Uterus (tissue), 4 donors: ENCODE results near the gene IKBKE. TPM values are rescaled to one million over a fixed set of nuclear protein-coding genes. Genes with fewer than 3 reads are reported as not detected.

Experiments used
- DNase-seq, 2 donors: peaks; one replicate each; pipeline ENCODE4 v3.0.0-alpha.2; 2019 to 2020
- H3K27ac ChIP-seq, 2 donors: fragments of 200-600 bp; sonication (generic); 1 replicate in 1 of 2; 2 replicates in 1 of 2; pipeline ENCODE4 v1.5.1; 2016 to 2018
- H3K27me3 ChIP-seq, 2 donors: fragments of 200-600 bp; sonication (generic); one replicate each; pipeline ENCODE4 v1.5.1; 2018 to 2019; ENCODE audit warnings: control low read depth in 1 of 2
- H3K36me3 ChIP-seq, 2 donors: fragments of 200-600 bp; sonication (generic); one replicate each; pipeline ENCODE4 v1.5.1; 2019; ENCODE audit warnings: control low read depth in 1 of 2
- H3K4me1 ChIP-seq, 2 donors: fragments of 200-600 bp; sonication (generic); one replicate each; pipeline ENCODE4 v1.5.1; 2018 to 2019; ENCODE audit warnings: control low read depth in 1 of 2
- H3K4me3 ChIP-seq, 2 donors: fragments of 200-600 bp; sonication (generic); 1 replicate in 1 of 2; 2 replicates in 1 of 2; pipeline ENCODE4 v1.5.1; 2018 to 2019; ENCODE audit warnings: mild to moderate bottlenecking in 1 of 2
- H3K9me3 ChIP-seq, 2 donors: fragments of 200-600 bp; sonication (generic); one replicate each; pipeline ENCODE4 v1.5.1; 2019; ENCODE audit warnings: control low read depth in 1 of 2
- CTCF ChIP-seq, 4 experiments: fragments of 200-600 bp in 2 of 4; fragments of 450-650 bp in 2 of 4; sonication (generic) in 2 of 4; IDR thresholded peaks; one replicate each; pipeline ENCODE4 v1.5.1; 2016 to 2019; ENCODE audit warnings: antibody characterized with exemption in 4 of 4, mild to moderate bottlenecking in 2 of 4, moderate library complexity in 1 of 4
- POLR2A ChIP-seq, 2 donors: fragments of 450-650 bp; IDR thresholded peaks; one replicate each; pipeline ENCODE4 v1.6.1; 2016; ENCODE audit warnings: antibody characterized with exemption in 2 of 2, mild to moderate bottlenecking in 1 of 2, moderate library complexity in 1 of 2
- intact Hi-C: fragments of 100-400 bp; cut with DNase I; formaldehyde crosslinking; loops from one replicate; pipeline ENCODE4 v1.15.1; 2023; ENCODE audit warnings: low total_unique reads
- total RNA-seq, 4 donors: library from RNA; depleted of rRNA in 3 of 4; stranded (reverse); fragments of >200 nt in 3 of 4; gene quantifications; one replicate each; pipeline versions ENCODE4 v1.1.0 to v1.2.4, GENCODE V29; 2014 to 2023
- donor health status: DM: yes; HTN: yes; CAD: no.

Gene IKBKE
- total RNA-seq, 4 donors from 2014 or later, result 1.5 to 6.7 TPM; not detected in 2

- no peaks in the 10 kb centered on the region for H3K36me3 ChIP-seq
- intact Hi-C loops, result no loop called here
- H3K27me3 ChIP-seq, result no peaks in the 10 kb centered on the region
- TF ChIP-seq CTCF (IDR thresholded peaks at IDR 0.05), result no peak
- TF ChIP-seq POLR2A (IDR thresholded peaks at IDR 0.05), result no peak
- H3K9me3 ChIP-seq, result no peaks in the 10 kb centered on the region
- H3K4me3 ChIP-seq, result no peak overlapping the region
- peaks cover 4 to 5% of the 10 kb centered on the region in 2 donors for H3K4me1 ChIP-seq
- DNase-seq, result no peak
- H3K27ac ChIP-seq, result no peak overlapping the region
These were observed 44.6 kb downstream of the IKBKE start for GRCh38 chr1:206514813-206515387.

GRCh38 chr1:206516728-206516990 lies 46.4 kb downstream of the IKBKE start:
- no peak overlapping the region for H3K4me3 ChIP-seq
- H3K36me3 ChIP-seq, result no peaks in the 10 kb centered on the region
- intact Hi-C loops, result no loop called here
- no peak overlapping the region for H3K27ac ChIP-seq
- TF ChIP-seq POLR2A (IDR thresholded peaks at IDR 0.05) (no peak), CTCF (IDR thresholded peaks at IDR 0.05) (no peak)
- no peak for DNase-seq
- no peaks in the 10 kb centered on the region for H3K27me3 ChIP-seq
- H3K9me3 ChIP-seq, result no peaks in the 10 kb centered on the region
- peaks cover 4 to 5% of the 10 kb centered on the region in 2 donors for H3K4me1 ChIP-seq

GRCh38 chr1:206517784-206518183 lies 47.5 kb downstream of the IKBKE start:
- Histone ChIP-seq H3K9me3 (no peaks in the 10 kb centered on the region), H3K27ac (no peak overlapping the region), H3K36me3 (no peaks in the 10 kb centered on the region), H3K4me3 (no peak overlapping the region), H3K27me3 (no peaks in the 10 kb centered on the region), H3K4me1 (peaks cover 4 to 5% of the 10 kb centered on the region in 2 donors)
- TF ChIP-seq CTCF (IDR thresholded peaks at IDR 0.05), result no peak
- TF ChIP-seq POLR2A (IDR thresholded peaks at IDR 0.05), result no peak
- no peak for DNase-seq
- intact Hi-C loops, result no loop called here

- H3K4me3 ChIP-seq, result no peak overlapping the region
- H3K9me3 ChIP-seq, result no peaks in the 10 kb centered on the region
- H3K36me3 ChIP-seq, result no peaks in the 10 kb centered on the region
- no peak overlapping the region for H3K27ac ChIP-seq
- H3K4me1 ChIP-seq, result peaks cover 1 to 4% of the 10 kb centered on the region in 2 donors
- TF ChIP-seq CTCF (IDR thresholded peaks at IDR 0.05), result no peak
- TF ChIP-seq POLR2A (IDR thresholded peaks at IDR 0.05), result no peak
- intact Hi-C loops, result no loop called here
- DNase-seq, result no peak
- no peaks in the 10 kb centered on the region for H3K27me3 ChIP-seq
These were observed 47.9 kb downstream of the IKBKE start for GRCh38 chr1:206518206-206518605.

- H3K4me3 ChIP-seq, result no peak overlapping the region
- H3K27me3 ChIP-seq, result no peaks in the 10 kb centered on the region
- no peak for DNase-seq
- peaks cover 0 to 2% of the 10 kb centered on the region in 2 donors for H3K4me1 ChIP-seq
- H3K27ac ChIP-seq, result no peak overlapping the region
- intact Hi-C loops, result no loop called here
- no peak for TF ChIP-seq POLR2A (IDR thresholded peaks at IDR 0.05)
- TF ChIP-seq CTCF (IDR thresholded peaks at IDR 0.05), result no peak
- H3K9me3 ChIP-seq, result no peaks in the 10 kb centered on the region
- H3K36me3 ChIP-seq, result no peaks in the 10 kb centered on the region
These were observed 48.5 kb downstream of the IKBKE start for GRCh38 chr1:206518743-206519142.
